Measurements from ENCODE around the gene GRM7. TPM values are rescaled to one million over a fixed set of nuclear protein-coding genes. Genes with fewer than 3 reads are reported as not detected.

Gene GRM7
- total RNA-seq, 1 donor from 2014 or later, result 0.34 TPM

DNA sequence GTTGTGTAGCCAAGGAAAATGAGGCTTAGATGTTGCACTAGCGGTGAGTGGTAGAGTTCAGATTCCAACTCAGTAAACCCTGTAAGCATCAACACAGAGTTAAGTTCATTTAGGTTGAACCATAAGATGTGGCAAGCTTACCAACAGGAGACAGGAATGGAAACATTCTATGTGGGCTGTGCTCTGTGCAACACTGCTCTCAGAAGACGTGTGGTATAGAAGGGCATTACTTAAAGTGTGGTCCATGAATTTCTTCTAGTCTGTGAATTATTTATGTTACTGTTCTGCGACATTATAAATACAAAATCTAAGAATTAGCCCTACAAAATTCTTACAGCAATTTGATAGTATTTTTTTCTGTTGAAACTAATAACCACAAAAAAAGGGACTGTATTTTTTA is 213.3 kb downstream of the GRM7 start:
- TF ChIP-seq, protein P1, sequence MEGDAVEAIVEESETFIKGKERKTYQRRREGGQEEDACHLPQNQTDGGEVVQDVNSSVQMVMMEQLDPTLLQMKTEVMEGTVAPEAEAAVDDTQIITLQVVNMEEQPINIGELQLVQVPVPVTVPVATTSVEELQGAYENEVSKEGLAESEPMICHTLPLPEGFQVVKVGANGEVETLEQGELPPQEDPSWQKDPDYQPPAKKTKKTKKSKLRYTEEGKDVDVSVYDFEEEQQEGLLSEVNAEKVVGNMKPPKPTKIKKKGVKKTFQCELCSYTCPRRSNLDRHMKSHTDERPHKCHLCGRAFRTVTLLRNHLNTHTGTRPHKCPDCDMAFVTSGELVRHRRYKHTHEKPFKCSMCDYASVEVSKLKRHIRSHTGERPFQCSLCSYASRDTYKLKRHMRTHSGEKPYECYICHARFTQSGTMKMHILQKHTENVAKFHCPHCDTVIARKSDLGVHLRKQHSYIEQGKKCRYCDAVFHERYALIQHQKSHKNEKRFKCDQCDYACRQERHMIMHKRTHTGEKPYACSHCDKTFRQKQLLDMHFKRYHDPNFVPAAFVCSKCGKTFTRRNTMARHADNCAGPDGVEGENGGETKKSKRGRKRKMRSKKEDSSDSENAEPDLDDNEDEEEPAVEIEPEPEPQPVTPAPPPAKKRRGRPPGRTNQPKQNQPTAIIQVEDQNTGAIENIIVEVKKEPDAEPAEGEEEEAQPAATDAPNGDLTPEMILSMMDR (IDR thresholded peaks at IDR 0.05; ENCODE audit: unreplicated experiment), result peak; percentile 19
- no peak for DNase-seq (ENCODE audit: low spot score, unreplicated experiment)
- H3K27me3 Mint-ChIP-seq, result no peaks in the 10 kb centered on the region
- no peak overlapping the region for H3K4me3 Mint-ChIP-seq (ENCODE audit: low read depth)
- H3K9me3 Mint-ChIP-seq (ENCODE audit: low read depth), result no peaks in the 10 kb centered on the region
- H3K4me1 Mint-ChIP-seq (ENCODE audit: low read depth), result no peaks in the 10 kb centered on the region
- H3K27ac Mint-ChIP-seq, result no peak overlapping the region
- H3K36me3 Mint-ChIP-seq (ENCODE audit: insufficient read depth), result no peaks in the 10 kb centered on the region

DNA sequence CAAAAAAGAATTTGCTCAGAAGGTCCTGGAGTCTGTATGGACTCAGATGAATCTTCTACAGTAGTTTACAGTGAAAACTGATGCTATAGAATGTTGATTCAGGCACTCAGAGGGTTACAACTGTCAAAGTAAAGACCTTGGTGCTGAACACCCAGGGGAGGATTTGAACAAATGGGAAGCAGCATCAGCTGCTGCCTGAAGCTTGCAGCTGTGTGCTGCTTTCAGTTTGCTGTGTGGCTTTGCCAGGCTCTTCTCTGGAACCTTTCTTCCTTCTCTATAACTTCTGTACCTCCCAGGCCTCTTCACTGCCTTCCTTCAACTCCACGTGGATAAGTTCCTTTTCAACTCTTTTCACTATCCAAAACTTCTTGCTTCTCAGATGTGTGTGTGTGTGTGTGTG is 214.2 kb downstream of the GRM7 start:
- TF ChIP-seq, protein P1 (IDR thresholded peaks at IDR 0.05; ENCODE audit: unreplicated experiment), result no peak
- DNase-seq (ENCODE audit: low spot score, unreplicated experiment), result no peak
- Mint-ChIP-seq H3K9me3 (ENCODE audit: low read depth) (no peaks in the 10 kb centered on the region), H3K36me3 (ENCODE audit: insufficient read depth) (no peaks in the 10 kb centered on the region), H3K4me3 (ENCODE audit: low read depth) (no peak overlapping the region), H3K27ac (no peak overlapping the region), H3K4me1 (ENCODE audit: low read depth) (no peaks in the 10 kb centered on the region), H3K27me3 (no peaks in the 10 kb centered on the region)

DNA sequence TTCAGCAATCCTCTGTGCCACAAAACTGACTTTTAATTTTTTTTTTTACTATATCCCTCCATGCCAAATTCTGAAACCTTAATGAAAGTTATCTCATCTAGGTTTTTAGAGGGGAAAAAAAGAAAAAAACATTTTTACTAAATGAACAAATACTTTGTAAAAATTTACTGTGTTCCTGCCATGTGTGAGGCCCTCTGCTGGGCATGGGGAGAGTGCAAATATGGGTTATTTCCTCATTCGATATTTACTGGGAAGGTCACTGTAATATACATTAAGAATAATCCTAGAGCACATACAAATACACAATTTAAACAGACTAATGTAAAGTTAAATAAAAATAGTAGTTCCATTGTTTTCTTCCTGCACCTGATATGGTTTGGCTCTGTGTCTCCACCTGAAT is 215.0 kb downstream of the GRM7 start:
- DNase-seq (ENCODE audit: low spot score, unreplicated experiment), result no peak
- Mint-ChIP-seq H3K27me3 (no peaks in the 10 kb centered on the region), H3K27ac (no peak overlapping the region), H3K9me3 (ENCODE audit: low read depth) (no peaks in the 10 kb centered on the region), H3K36me3 (ENCODE audit: insufficient read depth) (no peaks in the 10 kb centered on the region), H3K4me1 (ENCODE audit: low read depth) (no peaks in the 10 kb centered on the region), H3K4me3 (ENCODE audit: low read depth) (no peak overlapping the region)
- TF ChIP-seq, protein P1 (IDR thresholded peaks at IDR 0.05; ENCODE audit: unreplicated experiment), result peak; percentile 28

DNA sequence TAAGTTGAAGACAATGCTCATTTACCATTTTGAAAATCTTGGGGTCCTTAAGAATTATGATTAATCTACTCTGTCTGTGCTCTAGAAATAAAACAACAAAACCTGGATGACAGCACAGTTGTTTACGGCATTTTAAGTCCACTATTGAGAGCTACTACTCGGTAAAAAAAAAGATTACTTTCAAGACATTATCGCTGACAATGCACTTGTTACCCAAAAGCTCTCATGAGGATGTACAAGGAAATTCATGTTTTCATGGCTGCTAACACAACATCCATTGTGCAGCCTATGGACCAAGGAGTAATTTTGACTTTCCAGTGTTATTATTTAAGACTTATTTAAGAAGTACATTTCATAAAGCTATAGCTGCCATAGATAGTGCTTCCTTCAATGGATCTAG is 221.3 kb downstream of the GRM7 start:
- no peak for DNase-seq (ENCODE audit: low spot score, unreplicated experiment)
- TF ChIP-seq, protein P1 (IDR thresholded peaks at IDR 0.05; ENCODE audit: unreplicated experiment), result no peak
- Mint-ChIP-seq H3K36me3 (ENCODE audit: insufficient read depth) (no peaks in the 10 kb centered on the region), H3K4me1 (ENCODE audit: low read depth) (no peaks in the 10 kb centered on the region), H3K9me3 (ENCODE audit: low read depth) (no peaks in the 10 kb centered on the region), H3K4me3 (ENCODE audit: low read depth) (no peak overlapping the region), H3K27ac (no peak overlapping the region), H3K27me3 (no peaks in the 10 kb centered on the region)

DNA sequence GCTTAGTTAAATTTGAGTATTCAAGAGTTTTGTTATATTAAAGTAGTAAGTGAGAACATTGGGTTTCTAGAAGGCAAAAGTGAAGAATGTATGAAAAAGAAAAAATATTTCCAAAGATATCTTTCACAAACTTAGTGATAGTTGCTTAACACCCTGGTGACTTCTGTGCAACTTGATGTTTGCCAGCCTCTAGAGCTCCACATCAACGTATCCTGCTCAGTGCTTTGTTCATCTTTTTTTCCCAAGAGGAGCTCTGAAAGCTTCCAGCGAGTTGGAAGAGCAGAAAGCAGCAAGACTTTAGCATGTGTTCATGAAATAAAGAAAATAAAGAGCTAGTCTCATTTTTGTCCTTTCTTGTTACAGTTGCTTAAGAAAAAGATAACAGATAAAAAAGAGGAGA is 225.5 kb downstream of the GRM7 start:
- Mint-ChIP-seq H3K27me3 (no peaks in the 10 kb centered on the region), H3K9me3 (ENCODE audit: low read depth) (no peaks in the 10 kb centered on the region), H3K27ac (no peak overlapping the region), H3K4me1 (ENCODE audit: low read depth) (no peaks in the 10 kb centered on the region), H3K4me3 (ENCODE audit: low read depth) (no peak overlapping the region), H3K36me3 (ENCODE audit: insufficient read depth) (no peaks in the 10 kb centered on the region)
- no peak for DNase-seq (ENCODE audit: low spot score, unreplicated experiment)
- TF ChIP-seq, protein P1 (IDR thresholded peaks at IDR 0.05; ENCODE audit: unreplicated experiment), result no peak

Measured in progenitor cell of endocrine pancreas (in vitro differentiated cells).